ENCODE results near the gene PTPRK.

DNA sequence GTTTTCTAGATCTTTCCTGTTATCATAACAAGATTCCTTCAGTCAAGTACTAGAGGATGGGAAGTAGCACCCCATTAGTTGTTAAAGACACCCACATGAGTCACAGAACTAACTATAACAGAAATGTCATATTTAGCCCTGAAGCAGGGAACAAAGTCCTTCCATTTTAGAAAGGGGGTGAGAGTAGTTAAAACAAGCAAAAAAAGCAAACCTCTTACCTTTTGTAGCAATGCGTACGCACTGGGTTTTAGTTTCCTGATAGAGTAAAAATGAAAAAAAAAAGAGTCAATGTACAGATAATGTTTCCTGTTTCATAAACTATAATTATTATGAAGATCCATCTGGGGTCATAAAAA, 455.9 kb downstream of the PTPRK start:
- TF ChIP-seq, protein P1, sequence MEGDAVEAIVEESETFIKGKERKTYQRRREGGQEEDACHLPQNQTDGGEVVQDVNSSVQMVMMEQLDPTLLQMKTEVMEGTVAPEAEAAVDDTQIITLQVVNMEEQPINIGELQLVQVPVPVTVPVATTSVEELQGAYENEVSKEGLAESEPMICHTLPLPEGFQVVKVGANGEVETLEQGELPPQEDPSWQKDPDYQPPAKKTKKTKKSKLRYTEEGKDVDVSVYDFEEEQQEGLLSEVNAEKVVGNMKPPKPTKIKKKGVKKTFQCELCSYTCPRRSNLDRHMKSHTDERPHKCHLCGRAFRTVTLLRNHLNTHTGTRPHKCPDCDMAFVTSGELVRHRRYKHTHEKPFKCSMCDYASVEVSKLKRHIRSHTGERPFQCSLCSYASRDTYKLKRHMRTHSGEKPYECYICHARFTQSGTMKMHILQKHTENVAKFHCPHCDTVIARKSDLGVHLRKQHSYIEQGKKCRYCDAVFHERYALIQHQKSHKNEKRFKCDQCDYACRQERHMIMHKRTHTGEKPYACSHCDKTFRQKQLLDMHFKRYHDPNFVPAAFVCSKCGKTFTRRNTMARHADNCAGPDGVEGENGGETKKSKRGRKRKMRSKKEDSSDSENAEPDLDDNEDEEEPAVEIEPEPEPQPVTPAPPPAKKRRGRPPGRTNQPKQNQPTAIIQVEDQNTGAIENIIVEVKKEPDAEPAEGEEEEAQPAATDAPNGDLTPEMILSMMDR (conservative IDR thresholded peaks at IDR 0.05): no peak
- TF ChIP-seq ZFX (IDR thresholded peaks at IDR 0.05): no peak
